Measurements from ENCODE around the gene NKX2-8. TPM values are rescaled to one million over a fixed set of nuclear protein-coding genes. Genes with fewer than 3 reads are reported as not detected.

The NKX2-8 gene
- total RNA-seq, 2 donors from 2014 or later: not detected

DNA sequence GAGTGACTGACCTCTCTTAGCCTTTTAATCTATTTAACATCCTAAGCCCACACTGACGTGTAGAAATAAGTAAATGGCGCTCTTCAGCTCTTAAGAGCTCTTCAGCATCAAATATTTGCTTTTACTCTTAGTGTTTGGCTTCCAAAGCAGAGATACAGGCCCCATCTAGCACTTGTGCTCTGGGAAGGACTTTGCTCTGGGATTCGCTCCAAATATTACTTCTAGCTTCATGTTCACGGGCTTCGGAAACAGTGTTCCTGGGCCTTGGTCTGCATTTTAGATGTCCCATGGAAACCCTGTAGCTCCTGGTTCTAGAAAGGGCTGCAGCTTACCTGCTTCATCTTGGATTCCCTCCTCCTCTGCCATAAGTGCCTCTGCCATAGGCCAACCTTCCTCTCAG is 2.7 kb upstream of the NKX2-8 start:
- no peak overlapping the region for H3K4me3 Mint-ChIP-seq
- H3K27me3 Mint-ChIP-seq: peaks cover 50% of the 10 kb centered on the region
- H3K4me1 Mint-ChIP-seq: no peaks in the 10 kb centered on the region
- no peak for ATAC-seq (replicated peaks)
- H3K27ac Mint-ChIP-seq: no peak overlapping the region
- no peaks in the 10 kb centered on the region for H3K9me3 Mint-ChIP-seq
- H3K36me3 Mint-ChIP-seq (ENCODE audit: low read depth): no peaks in the 10 kb centered on the region

DNA sequence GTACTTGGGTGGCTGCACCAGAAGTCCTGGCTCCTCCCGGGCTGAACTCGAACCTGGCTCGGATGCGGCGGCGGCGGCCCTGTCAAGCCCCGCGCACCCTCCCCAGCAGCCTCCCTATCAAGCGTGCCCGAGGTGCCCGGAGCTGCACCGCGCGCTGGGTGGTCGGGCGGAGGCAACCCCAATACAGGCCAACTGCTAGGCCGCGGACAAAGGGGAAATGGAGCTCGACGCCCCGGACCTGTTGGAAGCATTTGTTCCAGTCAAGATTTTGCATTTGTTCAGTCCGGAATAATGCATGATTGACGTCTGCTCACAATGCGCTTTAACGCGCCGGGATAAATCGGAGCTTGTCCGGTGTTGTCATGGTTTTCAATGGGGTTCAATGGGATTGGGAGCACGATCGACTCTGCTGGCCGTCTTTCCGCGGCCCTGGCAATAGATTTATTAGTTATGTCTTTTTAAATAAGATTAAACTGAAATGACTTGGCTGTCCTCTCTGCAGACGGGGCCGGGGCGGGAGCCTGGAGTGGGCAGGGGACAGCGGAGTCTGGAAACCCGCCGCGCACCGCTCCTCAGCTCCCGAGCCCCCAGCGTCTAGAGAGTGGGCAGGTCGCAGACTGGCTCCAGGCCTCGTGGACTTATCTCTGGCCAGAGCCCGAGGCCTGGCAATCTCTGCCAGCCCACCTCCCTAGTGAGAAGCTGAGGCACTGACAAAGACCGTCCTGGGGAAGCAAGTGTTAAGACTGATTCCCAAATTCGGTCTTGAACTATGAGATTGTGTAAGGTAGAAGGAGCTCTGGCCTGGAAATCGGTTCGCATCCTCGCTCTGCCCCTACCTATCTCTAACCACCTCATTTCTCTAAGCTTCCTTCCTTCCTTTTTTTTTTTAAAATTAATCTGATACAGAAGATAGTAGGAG is 1.7 kb upstream of the NKX2-8 start:
- no peaks in the 10 kb centered on the region for H3K4me1 Mint-ChIP-seq
- no peaks in the 10 kb centered on the region for H3K9me3 Mint-ChIP-seq
- H3K4me3 Mint-ChIP-seq: no peak overlapping the region
- peaks cover 51% of the 10 kb centered on the region for H3K27me3 Mint-ChIP-seq
- no peak for ATAC-seq (replicated peaks)
- no peak overlapping the region for H3K27ac Mint-ChIP-seq
- H3K36me3 Mint-ChIP-seq (ENCODE audit: low read depth): no peaks in the 10 kb centered on the region

DNA sequence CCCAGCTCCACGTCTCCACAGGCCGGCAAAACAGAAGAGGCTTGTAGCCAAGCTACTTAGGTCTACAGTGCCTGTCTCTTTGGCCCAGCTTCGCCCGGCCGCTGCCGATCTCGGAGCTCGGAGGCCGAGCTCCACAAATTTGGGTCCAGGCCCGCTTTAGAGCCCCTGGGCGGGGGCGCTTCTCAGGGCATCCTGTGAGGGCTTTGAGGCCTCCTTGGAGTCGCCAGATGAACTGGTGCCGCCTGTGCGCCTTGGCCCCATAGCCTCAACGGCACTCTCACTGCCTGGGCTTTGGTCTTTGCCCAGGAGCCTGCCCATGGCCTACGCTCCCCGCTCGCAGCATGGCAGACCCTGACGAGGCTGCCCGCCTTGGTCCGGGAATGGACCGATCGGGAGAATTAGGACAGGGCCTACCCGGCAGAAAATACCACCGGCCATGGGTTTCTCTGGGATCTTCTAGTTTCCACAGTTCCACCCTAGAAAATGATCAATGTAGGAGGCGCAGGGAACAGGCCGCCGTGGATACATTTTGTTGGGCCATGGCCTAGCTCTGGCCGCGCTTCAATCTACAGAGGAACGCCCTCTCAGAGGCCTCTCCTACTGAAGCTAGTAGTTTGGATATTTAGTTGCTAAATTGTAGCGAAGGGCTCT is 953 bp upstream of the NKX2-8 start:
- no peak for ATAC-seq (replicated peaks)
- Mint-ChIP-seq H3K4me3 (no peak overlapping the region), H3K27me3 (peaks cover 52% of the 10 kb centered on the region), H3K36me3 (ENCODE audit: low read depth) (no peaks in the 10 kb centered on the region), H3K4me1 (no peaks in the 10 kb centered on the region), H3K27ac (no peak overlapping the region), H3K9me3 (no peaks in the 10 kb centered on the region)

DNA sequence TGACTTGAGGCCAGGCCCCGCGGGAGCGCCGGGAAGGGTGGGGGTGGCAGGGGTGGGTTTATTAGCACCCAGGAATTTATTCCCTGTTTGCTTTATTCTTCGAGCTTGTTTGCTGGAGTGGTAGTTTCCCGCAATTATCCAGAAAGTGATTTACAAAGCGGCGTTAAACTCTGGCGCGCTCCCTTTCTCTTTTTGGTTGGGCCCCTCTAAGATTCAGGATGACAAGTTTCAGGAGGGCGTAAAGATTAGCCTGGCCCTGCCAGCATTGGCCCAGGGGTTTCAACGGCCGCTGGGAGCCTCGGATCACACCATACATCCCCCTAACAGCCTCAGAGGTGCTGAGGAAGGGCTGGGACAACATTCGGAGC is 444 bp upstream of the NKX2-8 start:
- Mint-ChIP-seq H3K27ac (no peak overlapping the region), H3K4me3 (no peak overlapping the region), H3K4me1 (no peaks in the 10 kb centered on the region), H3K36me3 (ENCODE audit: low read depth) (no peaks in the 10 kb centered on the region), H3K9me3 (no peaks in the 10 kb centered on the region), H3K27me3 (peaks cover 53% of the 10 kb centered on the region)
- ATAC-seq (replicated peaks): no peak

DNA sequence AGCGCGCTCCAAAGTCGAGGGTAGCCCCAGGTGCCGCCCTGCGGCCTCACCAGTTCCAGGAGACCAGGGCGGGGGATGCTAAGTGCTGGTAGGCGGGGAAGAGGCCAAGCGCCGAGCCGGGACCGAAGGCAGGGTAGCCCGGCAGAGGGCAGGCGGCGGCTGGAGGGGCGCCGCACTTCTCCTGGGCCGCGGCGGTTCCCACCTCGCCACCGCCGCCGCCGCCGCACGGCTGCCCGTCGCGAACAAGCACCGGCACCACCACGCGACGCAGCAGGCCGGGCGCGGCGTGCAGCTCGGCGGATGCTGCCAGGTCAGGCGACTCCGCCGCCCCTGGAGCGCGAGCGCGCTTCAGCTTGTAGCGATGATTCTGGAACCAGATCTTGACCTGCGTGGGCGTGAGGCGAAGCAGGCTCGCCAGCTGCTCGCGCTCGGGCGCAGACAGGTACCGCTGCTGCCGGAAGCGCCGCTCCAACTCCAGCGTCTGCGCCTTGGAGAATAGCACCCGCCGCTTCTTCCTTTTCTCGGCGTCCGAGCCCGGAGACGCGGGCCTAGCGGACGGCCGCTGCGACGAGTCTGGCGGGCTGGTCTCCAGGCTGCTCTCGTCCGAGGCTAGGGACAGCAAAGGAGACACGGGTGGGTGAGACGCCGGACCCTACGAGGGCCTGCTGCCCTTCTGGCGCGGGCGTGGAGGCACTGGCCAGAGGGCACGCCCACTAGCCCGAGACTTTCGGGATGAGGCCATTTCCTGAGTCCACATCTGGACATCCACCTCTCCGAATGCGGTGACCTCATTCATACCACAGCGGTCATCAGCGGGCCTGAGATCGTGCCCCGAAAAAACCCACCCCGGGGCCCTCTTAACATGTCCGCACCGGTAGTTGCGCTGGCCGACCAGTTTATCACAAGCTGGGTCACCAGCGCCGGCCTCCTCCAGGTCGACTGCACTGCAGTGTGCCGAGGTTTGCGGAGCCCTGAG is 1.3 kb downstream of the NKX2-8 start:
- Mint-ChIP-seq H3K27ac (no peak overlapping the region), H3K4me1 (no peaks in the 10 kb centered on the region), H3K9me3 (no peaks in the 10 kb centered on the region), H3K27me3 (peaks cover 46% of the 10 kb centered on the region), H3K36me3 (ENCODE audit: low read depth) (no peaks in the 10 kb centered on the region), H3K4me3 (no peak overlapping the region)
- ATAC-seq (replicated peaks): no peak

DNA sequence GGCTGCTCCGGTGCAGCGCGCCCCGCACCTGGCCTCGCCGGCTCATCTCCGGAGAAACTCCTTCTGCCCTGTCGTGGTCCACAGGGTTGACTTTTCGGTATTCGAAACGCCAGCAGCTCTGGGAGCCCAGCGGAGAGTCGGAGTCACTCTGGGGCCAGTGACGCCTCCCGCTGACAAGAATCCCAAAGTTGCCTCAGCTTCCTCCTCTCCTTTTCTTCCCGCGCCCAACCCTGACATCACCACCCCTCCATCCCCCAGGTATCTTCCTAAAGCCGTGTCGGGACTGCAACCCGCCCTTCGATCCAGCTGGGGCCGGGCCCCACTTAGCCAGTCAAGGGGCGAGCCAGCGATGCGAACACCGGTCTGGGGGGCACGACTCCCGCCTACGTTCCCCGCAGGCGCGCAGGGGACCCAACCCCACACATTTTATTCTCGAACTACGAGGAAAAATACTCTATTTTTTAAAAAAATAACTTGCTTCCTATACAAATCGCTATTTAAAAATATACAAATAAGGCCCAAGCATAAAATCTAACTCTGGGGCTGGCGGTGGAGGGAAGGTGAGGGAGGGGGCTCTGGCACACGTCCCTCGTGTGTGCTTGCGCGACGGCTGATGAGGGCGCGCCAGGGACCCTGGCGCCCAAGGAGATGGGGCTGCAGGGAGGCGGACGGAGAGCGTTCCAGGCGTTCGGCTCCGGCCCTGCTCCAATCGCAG is 2.1 kb downstream of the NKX2-8 start:
- Mint-ChIP-seq H3K27ac (no peak overlapping the region), H3K36me3 (ENCODE audit: low read depth) (no peaks in the 10 kb centered on the region), H3K27me3 (peaks cover 41% of the 10 kb centered on the region), H3K4me3 (no peak overlapping the region), H3K4me1 (no peaks in the 10 kb centered on the region), H3K9me3 (no peaks in the 10 kb centered on the region)
- no peak for ATAC-seq (replicated peaks)

DNA sequence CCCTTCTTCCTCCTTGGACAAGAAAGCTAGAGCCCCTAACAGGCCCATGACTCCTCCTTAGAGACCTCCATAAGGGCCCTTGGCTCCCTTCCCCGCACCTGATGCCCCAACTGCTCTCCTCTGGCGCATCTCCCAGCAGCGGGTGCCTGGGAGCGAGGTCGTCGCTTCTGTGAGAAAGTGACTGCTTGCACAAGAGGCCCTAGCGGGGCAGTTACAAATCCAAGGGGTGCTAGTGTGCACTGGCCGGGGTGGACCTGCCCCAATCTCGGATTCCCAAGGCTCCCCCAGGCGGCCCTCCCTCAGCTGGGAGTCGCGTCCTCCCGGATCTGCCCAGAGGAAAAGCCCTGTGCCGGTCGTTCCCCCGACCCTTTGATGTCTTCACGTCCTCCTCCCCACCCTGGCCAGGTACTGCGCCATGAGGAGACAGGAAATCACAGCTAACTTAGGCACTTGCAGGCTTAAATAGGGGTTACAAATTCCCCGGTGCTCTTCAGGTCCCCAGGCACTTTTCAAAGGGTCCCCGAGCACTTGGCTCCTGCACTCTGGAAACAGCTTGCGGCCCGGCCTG is 2.8 kb downstream of the NKX2-8 start:
- no peak overlapping the region for H3K27ac Mint-ChIP-seq
- no peaks in the 10 kb centered on the region for H3K9me3 Mint-ChIP-seq
- no peak overlapping the region for H3K4me3 Mint-ChIP-seq
- H3K36me3 Mint-ChIP-seq (ENCODE audit: low read depth): no peaks in the 10 kb centered on the region
- peaks cover 34% of the 10 kb centered on the region for H3K27me3 Mint-ChIP-seq
- ATAC-seq (replicated peaks): no peak
- no peaks in the 10 kb centered on the region for H3K4me1 Mint-ChIP-seq

DNA sequence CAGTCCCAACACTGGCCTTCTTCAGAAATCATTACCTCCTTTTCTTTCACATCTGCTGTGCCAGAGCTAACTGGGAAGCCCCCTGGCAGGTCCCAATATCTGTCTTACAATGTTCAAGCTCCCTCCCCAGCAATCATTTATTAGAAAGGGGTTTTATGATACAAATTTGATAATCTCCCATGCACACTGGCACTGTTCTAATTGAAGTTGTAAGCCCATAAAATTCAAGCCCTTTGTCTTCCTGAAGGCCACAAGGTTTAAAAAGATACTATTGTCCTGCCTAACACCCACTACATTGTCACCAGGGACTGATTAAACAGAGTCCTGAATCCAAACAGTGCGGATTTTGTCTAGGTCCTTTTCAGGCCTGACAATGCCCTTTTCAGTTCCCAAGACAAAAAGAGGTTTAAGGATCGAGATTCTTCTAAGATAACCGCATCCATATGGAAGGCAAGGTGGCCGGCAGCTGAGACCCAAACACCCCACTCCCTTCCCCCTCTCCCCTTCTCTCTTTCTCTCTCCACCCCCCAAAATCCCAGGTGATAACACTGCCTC is 3.3 kb downstream of the NKX2-8 start:
- Mint-ChIP-seq H3K36me3 (ENCODE audit: low read depth) (no peaks in the 10 kb centered on the region), H3K9me3 (no peaks in the 10 kb centered on the region), H3K4me3 (no peak overlapping the region), H3K4me1 (no peaks in the 10 kb centered on the region), H3K27ac (no peak overlapping the region), H3K27me3 (peaks cover 31% of the 10 kb centered on the region)
- ATAC-seq (replicated peaks): no peak

DNA sequence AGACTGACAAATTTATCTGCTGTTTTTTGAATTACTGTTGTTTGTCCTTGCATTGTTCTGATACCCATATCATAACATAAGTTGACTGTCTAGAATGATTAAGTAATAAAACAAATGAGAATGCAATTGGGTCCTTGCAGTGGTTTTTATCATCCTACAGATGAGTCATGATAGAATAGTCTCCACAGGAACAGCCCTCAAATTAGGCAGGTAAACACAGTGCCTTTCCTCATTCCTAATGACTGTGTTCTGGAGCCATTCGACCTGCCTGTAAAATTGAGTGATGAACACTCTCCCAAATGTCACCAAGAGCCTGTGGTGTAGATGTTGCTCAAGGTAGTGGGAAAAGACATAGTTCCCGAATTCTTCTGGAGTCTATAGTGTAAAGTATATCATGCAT is 12.3 kb downstream of the NKX2-8 start:
- no peak for ATAC-seq (replicated peaks)

DNA sequence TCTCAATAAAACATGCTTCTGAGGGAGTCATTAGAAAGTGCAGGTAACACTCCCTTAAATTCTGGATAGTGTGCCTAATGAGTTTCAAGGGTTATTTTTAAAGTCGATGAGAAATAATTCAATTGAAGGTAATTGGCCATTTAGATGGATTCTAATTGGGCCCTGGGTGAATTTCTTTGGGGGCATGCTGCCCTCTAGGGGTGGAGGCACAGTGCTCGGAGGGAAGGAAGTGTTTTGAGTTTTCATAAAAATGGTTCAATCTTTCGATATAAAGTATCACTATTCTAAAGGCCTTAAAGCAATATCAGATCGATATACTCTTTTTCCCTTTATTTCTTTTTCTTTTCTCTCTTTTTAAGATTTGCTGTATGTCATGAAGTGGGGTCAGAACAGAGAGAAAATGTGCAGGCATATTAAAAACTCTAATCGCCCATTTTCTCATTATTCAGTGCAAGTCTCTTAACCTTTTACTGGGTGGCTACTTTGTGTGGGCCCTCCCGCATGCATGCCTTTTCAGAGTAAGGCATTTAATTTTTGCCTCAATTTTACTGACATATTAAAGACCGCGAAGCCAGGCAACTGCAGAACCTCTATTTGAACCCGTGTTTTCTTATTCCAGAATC is 25.5 kb downstream of the NKX2-8 start:
- ATAC-seq (replicated peaks): no peak
- Mint-ChIP-seq H3K27me3 (peaks cover 22% of the 10 kb centered on the region), H3K9me3 (no peaks in the 10 kb centered on the region), H3K4me1 (no peaks in the 10 kb centered on the region), H3K4me3 (no peak overlapping the region), H3K36me3 (ENCODE audit: low read depth) (no peaks in the 10 kb centered on the region), H3K27ac (no peak overlapping the region)

More for the DNA sequence above, 12.3 kb downstream of the NKX2-8 start:
- no peaks in the 10 kb centered on the region for H3K4me1 Mint-ChIP-seq
- peaks cover 18% of the 10 kb centered on the region for H3K27me3 Mint-ChIP-seq
- H3K27ac Mint-ChIP-seq: no peak overlapping the region
- H3K9me3 Mint-ChIP-seq: peaks cover 5% of the 10 kb centered on the region
- no peaks in the 10 kb centered on the region for H3K36me3 Mint-ChIP-seq (ENCODE audit: low read depth)
- no peak overlapping the region for H3K4me3 Mint-ChIP-seq

DNA sequence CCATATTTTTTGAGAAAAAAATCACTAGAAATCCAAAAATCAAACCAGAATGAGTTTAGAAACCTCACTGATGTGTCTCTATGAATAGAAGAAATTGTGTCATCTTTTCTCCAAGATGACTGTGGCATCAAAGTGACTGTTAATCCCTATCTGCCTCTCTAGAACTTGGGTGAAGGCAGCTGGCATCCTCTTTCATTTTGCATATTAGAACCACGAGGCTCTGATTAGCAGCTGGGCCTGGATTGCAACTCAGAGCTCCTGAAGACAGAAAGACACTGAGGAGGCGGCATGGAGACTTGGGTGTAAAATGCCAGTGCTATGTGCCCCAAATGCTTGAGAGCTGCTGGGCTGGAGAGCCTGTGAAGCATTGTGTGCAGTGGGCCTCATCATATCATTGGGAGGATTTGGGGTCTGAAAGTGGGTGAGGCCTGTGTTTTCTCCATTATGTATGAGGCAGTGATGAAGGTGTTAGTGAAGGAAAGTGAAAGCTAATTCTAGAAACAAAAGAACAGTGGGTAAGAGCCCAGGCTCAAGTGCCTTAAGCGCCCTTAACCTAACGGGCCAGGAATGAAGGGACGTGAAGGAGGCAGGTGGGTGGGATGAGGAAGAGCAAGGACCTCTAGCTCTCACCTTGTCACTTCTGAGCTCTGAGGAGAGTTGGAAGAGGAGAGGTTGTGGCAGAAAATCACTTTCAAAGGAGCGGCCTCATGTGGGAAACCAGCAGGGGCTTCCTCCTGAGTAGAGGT is 26.2 kb downstream of the NKX2-8 start:
- no peak overlapping the region for H3K4me3 Mint-ChIP-seq
- H3K36me3 Mint-ChIP-seq (ENCODE audit: low read depth): no peaks in the 10 kb centered on the region
- peaks cover 19% of the 10 kb centered on the region for H3K27me3 Mint-ChIP-seq
- ATAC-seq (replicated peaks): no peak
- no peaks in the 10 kb centered on the region for H3K4me1 Mint-ChIP-seq
- no peaks in the 10 kb centered on the region for H3K9me3 Mint-ChIP-seq
- H3K27ac Mint-ChIP-seq: no peak overlapping the region

DNA sequence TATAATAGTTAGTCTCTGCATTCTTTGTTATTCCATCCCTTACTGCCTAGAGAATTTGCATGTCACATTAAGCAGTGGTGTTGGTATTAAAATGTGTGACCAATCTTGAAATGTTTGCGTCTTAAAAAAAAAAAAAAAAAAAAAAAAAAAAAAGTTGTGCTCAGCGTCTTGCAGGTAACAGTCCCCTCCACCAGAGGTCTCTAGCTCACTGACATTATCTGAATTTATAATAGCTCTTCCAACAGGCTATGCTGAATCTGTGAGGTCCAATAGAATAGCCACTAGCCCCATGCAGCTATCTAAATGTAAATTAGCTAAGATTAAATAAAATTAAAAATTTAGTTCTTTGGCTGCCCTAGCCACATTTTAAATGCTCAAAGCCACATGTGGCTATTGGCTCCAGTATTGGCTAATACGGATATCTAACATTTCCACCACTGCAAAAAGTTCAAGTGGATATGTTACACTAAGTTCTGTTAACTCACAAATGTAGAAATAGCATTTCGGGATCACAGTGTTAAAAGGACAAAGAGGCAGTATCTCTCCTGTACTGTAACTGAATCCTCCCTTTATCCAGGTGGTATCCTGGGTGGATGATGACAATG is 28.7 kb downstream of the NKX2-8 start:
- H3K36me3 Mint-ChIP-seq (ENCODE audit: low read depth): no peaks in the 10 kb centered on the region
- H3K27me3 Mint-ChIP-seq: peaks cover 11% of the 10 kb centered on the region
- H3K27ac Mint-ChIP-seq: no peak overlapping the region
- H3K9me3 Mint-ChIP-seq: no peaks in the 10 kb centered on the region
- ATAC-seq (replicated peaks): no peak
- no peaks in the 10 kb centered on the region for H3K4me1 Mint-ChIP-seq
- no peak overlapping the region for H3K4me3 Mint-ChIP-seq

Data from activated T-helper 17 cell treated with anti-CD3 and anti-CD28 coated beads, Interleukin-2, amount 50 U/mL, for 72 hours (primary cell).